ENCODE data around the gene NNT. TPM values are rescaled to one million over a fixed set of nuclear protein-coding genes. Genes with fewer than 3 reads are reported as not detected.

Gene NNT
- 112 TPM for total RNA-seq

GRCh38 chr5:43602461-43603343 is at the start of gene NNT:
TSS of gene NNT (plus strand) at chr5:43603180. CDS start at chr5:43609196, 6,016 bp downstream.

DNA sequence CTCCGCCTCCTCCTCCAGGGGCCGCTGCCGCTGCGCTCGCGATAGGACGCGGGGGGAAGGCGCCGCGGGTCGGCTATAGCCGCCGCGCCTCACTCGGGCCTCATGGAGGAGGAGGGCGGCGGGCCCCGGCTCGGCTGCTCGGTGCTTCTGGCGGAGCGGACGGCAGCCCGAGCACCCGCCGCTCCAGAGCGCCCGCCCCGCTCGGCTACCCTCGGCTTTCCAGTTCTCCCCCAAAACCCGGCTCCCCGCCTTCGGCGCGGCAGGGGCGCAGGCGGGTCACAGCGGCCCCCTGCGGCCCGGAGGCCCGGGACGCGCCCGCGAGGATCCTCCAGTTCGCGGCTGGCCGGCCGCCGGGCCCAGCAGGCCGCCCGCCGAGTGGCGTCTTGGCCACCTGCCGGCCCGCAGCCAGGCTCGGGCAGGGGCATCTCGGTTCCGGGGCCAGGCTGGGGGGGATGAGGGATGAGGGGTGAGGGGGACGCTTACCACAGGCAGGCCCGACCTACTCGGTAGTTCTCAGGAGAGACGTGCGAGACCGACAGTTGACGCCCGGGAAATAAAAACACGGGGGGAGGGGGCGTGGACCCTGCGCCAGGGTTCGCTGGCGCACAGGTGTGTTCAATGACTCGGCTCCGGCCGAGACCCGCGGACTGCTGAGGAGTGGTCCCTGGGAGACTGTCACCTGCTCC is 46.0 kb upstream of the NNT start, which contains the start of gene PAIP1:
Gene PAIP1 (minus strand): TSS at position 221 of the 686 bp plus-strand sequence. CDS start 231 bp downstream, outside the sequence.

Other genes with a start within 250 kb of the NNT start
- 13.4 TPM for gene CCL28, start 190.8 kb upstream of the NNT start, total RNA-seq
- 16.1 TPM for gene TMEM267, start 119.3 kb upstream of the NNT start, total RNA-seq
- gene C5orf34, start 88.0 kb upstream of the NNT start, total RNA-seq: 4.4 TPM
- 131 TPM for gene PAIP1, start 46.1 kb upstream of the NNT start, total RNA-seq

All from camera-type eye (tissue), 1 donor.